Head of caudate nucleus (tissue), 42 donors: Measurements from ENCODE around the gene TBC1D30.
"Not testable (repeated sequence)": the region's sequence is repeated elsewhere in the genome, so short reads cannot be mapped to it uniquely, and the experiment has no call there.

Experiments used
- DNase-seq, 42 donors: peaks; one replicate each; pipeline versions ENCODE4 v3.0.0 to v3.0.0-alpha.2; 2020 to 2021; ENCODE audit warnings: mixed read lengths in 7 of 42
- intact Hi-C: fragments of 100-400 bp; cut with DNase I; formaldehyde crosslinking; loops from one replicate; pipeline ENCODE4 v1.15.0; 2022

TBC1D30 gene, protein sequence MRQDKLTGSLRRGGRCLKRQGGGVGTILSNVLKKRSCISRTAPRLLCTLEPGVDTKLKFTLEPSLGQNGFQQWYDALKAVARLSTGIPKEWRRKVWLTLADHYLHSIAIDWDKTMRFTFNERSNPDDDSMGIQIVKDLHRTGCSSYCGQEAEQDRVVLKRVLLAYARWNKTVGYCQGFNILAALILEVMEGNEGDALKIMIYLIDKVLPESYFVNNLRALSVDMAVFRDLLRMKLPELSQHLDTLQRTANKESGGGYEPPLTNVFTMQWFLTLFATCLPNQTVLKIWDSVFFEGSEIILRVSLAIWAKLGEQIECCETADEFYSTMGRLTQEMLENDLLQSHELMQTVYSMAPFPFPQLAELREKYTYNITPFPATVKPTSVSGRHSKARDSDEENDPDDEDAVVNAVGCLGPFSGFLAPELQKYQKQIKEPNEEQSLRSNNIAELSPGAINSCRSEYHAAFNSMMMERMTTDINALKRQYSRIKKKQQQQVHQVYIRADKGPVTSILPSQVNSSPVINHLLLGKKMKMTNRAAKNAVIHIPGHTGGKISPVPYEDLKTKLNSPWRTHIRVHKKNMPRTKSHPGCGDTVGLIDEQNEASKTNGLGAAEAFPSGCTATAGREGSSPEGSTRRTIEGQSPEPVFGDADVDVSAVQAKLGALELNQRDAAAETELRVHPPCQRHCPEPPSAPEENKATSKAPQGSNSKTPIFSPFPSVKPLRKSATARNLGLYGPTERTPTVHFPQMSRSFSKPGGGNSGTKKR

DNA sequence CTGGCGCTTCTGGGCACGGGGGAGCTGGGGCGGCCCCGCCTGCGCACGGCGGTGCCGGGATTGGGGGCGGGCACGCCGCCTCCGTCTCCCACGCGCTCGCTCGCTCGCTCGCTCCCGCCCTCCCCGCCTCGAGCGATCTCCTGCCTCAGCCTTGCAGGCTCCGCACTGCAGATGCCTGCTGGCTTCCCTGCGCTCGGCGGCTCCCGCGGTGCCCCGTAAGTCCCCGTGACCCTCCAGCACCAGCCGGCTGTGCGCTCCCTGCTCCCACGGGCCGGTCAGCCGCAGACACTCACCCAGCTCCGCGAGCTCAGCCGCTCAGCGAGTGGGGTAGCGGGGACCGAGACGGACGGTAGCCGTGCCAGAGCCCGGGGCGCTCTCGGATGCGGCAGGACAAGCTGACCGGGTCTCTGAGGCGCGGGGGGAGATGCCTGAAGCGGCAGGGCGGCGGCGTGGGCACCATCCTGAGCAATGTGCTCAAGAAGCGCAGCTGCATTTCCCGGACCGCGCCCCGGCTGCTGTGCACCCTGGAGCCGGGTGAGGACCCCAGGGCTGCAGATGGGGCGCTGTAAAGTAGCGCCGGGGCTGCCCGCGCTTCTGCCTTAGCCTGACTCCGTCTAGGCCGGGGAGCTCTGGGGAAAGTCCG is at the start of gene TBC1D30:
Gene TBC1D30, plus strand, starts transcription at position 148 of the 643 bp plus-strand sequence. Its CDS starts 233 bp downstream, at position 381.
- DNase-seq = peak in 41 of 42 donors; percentile 31 to 87 (median 70)
- intact Hi-C loops = no loop called here

- DNase-seq, intact Hi-C loops: not testable (repeated sequence)
Observed at GRCh38 chr12:64775147-64775736, 49.2 kb upstream of the TBC1D30 start.

DNA sequence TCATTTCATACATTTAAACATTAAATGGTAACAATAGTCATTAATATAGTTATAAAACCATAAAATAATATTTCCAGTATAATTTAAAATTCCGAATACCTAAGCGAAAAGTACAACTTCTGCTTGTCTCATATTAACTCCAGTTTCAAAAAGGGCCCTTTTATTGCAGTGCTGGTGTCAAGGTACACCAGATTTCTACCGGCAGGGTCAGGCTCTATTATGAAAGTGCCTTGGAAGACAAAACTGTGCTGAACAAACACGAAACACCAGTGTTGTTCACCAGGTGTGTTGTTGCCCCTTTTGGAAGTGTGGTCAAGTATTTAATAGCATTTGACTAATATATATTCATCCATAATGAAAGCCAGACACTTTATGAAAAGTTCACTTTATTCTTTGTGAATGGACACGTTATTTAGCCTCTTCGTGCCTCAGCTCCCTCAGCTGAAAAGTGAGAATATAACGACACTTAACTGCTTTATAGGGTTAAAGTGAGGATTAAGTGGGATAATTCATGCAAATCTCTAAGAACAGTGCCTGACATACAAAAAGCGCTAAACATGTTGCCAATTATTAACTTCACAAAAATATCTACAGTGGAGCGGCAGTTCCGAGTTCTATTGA is 45.0 kb upstream of the TBC1D30 start:
- intact Hi-C loops = no loop called here
- DNase-seq = no peak

DNA sequence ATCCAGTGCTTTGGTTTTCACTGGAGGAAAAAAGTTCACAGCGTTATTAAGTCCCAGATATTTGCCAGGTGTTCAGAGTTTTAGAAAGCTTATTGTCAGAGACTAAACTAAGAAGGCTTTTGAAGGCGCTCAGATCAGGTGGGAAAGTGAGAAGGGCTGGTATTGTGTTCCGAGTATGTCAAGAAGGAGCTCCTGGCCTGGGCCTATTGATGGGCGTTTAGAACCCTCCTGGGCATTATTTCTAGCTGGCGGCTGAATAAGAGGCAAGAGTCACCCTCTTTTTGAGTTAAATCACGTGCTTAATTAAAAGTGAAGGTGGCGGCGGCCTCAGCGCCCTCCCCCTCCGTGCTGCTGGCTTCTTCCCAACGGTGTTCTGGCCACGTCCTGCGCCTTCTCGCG is 44.3 kb upstream of the TBC1D30 start:
- intact Hi-C loops = no loop called here
- no peak for DNase-seq

GRCh38 chr12:64780531-64781279 is 43.7 kb upstream of the TBC1D30 start:
- intact Hi-C loops = no loop called here
- DNase-seq = peak in 24 of 42 donors; percentile 4 to 51 (median 21)

DNA sequence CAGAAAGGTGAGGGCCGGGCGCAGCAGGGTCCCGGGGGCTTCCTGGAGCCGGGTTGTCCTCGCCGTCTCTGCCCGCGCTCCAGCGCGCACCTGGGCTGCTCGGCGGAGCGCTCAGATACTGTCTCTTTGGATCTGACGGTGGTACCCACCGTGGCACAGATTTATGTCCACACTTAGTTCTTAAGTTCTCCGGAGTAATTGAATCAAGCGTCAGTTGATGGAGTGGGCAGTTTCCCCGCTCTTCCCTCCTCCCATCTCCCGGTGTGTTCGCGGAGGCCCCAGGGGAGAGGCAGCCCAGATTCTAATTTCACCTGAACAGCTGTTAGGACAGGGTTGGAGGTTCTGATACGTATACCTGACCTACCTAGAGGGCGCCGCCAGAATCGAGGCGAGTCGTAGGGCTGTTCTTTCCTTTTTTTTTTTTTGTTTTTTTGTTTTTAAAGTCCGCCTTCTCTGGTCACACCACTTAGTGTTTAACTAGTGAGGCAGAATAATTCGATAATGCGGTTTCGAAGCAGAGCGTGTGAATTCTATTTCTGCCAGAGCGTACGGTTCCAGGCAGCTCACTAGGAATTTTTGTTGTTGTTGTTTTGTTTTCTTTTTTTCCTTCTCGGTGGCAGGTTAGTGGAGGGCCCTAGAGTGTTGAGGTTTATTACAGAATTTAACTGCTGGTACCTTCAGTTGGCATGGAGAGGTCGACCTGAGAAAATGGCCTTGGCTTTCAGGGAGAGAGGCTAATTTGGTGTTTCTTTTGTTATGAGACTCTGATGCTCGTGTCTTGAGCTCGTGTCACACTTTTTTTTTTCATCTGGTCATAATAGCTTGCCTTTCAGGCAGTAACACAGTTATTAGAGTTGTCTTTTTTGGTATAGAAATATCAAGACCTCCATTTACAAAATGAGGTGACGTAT is 42.9 kb upstream of the TBC1D30 start:
- intact Hi-C loops = no loop called here
- DNase-seq = no peak

- intact Hi-C loops = no loop called here
- no peak for DNase-seq
Observed at GRCh38 chr12:64782191-64782876, 42.1 kb upstream of the TBC1D30 start.

- DNase-seq = no peak
- intact Hi-C loops = no loop called here
Observed at GRCh38 chr12:64785838-64786237, 38.6 kb upstream of the TBC1D30 start.

DNA sequence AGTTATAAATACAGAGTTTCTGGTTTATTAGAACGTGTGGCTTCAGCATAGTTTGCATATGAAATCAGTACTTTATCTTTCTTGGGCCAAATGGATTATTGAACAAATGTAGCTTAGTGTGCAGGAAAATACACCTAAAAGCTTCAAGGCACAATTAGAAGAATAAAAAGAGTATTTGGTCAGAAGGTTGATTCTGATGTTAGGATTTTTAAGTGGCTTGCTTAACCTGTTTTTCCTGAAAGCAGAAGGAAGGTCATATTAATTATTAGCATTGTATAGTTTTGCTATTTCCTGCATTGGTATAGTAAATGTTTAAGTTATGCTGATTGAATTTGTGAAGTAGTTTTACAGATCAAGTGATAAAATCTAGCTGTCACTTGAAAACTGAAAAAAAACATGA is 34.3 kb upstream of the TBC1D30 start:
- intact Hi-C loops = no loop called here
- no peak for DNase-seq

DNA sequence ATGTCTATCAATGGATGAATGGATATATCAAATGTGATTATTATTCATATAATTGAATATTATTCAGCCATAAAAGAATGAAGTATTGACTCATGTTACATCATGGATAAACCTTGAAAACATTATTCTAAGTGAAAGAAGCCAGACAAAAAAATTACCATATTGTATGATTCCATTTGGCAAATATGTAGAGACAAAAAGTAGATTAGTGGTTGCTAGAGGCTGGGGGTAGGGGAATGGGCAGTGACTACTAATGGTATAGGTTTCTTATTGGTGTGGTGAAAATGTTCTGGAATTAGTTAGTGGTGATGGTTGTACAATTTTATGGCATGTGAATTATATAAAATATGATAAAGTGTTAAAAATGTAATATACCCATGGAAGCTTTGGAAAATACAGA is 33.4 kb upstream of the TBC1D30 start:
- intact Hi-C loops = no loop called here
- no peak for DNase-seq

- intact Hi-C loops = no loop called here
- DNase-seq = no peak
Observed at GRCh38 chr12:64792128-64792527, 32.3 kb upstream of the TBC1D30 start.

- DNase-seq = no peak
- intact Hi-C loops = no loop called here
Observed at GRCh38 chr12:64793610-64794009, 30.8 kb upstream of the TBC1D30 start.

DNA sequence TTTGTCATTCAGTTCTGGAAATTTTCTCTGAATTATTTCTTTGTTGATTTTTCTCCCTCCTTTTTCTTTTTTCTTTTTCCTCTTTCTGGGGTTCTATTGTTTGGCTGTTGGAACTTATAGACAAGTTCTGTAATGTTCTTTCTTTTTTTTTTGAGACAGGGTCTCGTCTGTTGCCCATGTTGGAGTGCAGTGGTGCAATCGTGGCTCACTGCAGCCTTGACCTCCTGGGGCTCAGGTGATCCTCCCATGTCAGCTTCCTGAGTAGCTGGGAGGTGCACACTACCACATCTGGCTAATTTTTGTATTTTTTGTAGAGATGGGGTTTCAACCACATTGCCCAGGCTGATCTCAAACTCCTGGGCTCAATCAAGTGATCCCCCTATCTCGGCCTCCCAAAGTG is 30.1 kb upstream of the TBC1D30 start:
- intact Hi-C loops = no loop called here
- no peak for DNase-seq

- DNase-seq = peak in 31 of 42 donors; percentile 8 to 86 (median 62)
- intact Hi-C loops = no loop called here
Observed at GRCh38 chr12:64796205-64796845, 28.1 kb upstream of the TBC1D30 start.

DNA sequence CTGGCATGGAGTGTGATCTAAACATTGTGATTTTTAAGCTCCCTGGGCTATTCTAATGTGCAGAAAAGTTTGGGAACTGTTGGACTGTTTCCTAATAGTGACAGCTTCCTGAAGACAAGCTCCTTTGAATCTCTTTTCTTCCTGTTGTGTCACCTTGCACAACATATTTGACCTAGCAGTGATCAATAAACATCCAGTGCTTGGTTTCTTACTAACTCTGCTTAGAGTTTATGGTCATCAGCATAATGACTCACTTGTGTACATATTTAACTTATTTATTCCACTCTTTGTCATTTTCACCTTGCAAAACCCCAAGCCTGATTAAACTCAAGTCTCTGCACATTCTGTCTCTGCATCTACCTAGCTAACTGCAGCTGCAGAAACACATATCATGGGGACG is 27.3 kb upstream of the TBC1D30 start:
- intact Hi-C loops = no loop called here
- no peak for DNase-seq

DNA sequence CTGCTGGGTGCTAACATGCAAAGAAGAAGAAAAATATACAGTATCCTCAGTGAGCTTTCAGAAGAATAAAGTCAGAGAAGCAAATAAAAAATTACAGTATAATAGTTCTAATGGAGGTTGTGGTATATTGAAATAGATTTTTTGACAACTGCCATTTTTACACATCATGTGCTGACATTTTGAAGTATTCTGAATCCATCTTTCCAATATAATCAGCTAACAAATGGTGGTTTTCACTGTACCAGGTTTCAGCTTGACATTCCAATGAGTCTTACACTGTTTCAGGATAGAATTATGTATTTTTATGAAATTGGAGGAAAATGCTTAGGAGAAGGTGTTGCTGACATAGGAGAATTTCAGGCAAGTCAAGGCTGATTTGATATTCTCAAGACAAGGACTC is 26.3 kb upstream of the TBC1D30 start:
- intact Hi-C loops = no loop called here
- DNase-seq = no peak
